GM18909 (cell line): ENCODE results near the gene CERS6.

ENCODE experiments used
- ATAC-seq: cut with Tn5 transposase; IDR thresholded peaks from one replicate; pipeline ENCODE4 v1.9.1; 2021; ENCODE audit warnings: mild to moderate bottlenecking; ENCODE audit not compliant: unreplicated experiment, poor library complexity

The CERS6 gene

GRCh38 chr2:168624028-168624427, 168.0 kb downstream of the CERS6 start:
- ATAC-seq = no peak

GRCh38 chr2:168626096-168626495, 170.0 kb downstream of the CERS6 start:
- ATAC-seq = no peak

GRCh38 chr2:168626647-168627046, 170.6 kb downstream of the CERS6 start:
- no peak for ATAC-seq

GRCh38 chr2:168632709-168633121, 176.6 kb downstream of the CERS6 start:
- ATAC-seq = no peak

GRCh38 chr2:168633200-168633599, 177.1 kb downstream of the CERS6 start:
- ATAC-seq = no peak

GRCh38 chr2:168633895-168634294, 177.8 kb downstream of the CERS6 start:
- ATAC-seq = peak; percentile 59

- ATAC-seq = peak; percentile 48
Observed at GRCh38 chr2:168635065-168635577, 179.0 kb downstream of the CERS6 start.

GRCh38 chr2:168639018-168639417, 182.9 kb downstream of the CERS6 start:
- ATAC-seq = no peak

GRCh38 chr2:168639441-168639898, 183.4 kb downstream of the CERS6 start:
- no peak for ATAC-seq

GRCh38 chr2:168640039-168640438, 184.0 kb downstream of the CERS6 start:
- no peak for ATAC-seq

- no peak for ATAC-seq
Observed at GRCh38 chr2:168641636-168642035, 185.6 kb downstream of the CERS6 start.

GRCh38 chr2:168642873-168643272, 186.8 kb downstream of the CERS6 start:
- no peak for ATAC-seq

GRCh38 chr2:168643979-168644378, 187.9 kb downstream of the CERS6 start:
- no peak for ATAC-seq

- ATAC-seq = no peak
Observed at GRCh38 chr2:168645696-168646338, 189.7 kb downstream of the CERS6 start.

GRCh38 chr2:168649105-168649504, 193.0 kb downstream of the CERS6 start:
- no peak for ATAC-seq

- ATAC-seq = no peak
Observed at GRCh38 chr2:168649562-168649961, 193.5 kb downstream of the CERS6 start.

GRCh38 chr2:168650139-168650538, 194.1 kb downstream of the CERS6 start:
- no peak for ATAC-seq

GRCh38 chr2:168650781-168651180, 194.7 kb downstream of the CERS6 start:
- ATAC-seq = no peak

- ATAC-seq = no peak
Observed at GRCh38 chr2:168652997-168653921, 197.2 kb downstream of the CERS6 start.

GRCh38 chr2:168654705-168655104, 198.6 kb downstream of the CERS6 start:
- ATAC-seq = no peak

GRCh38 chr2:168655207-168655606, 199.1 kb downstream of the CERS6 start:
- ATAC-seq = no peak
